Measurements from ENCODE around the gene ATAD3B.
"Not testable (repeated sequence)": the region's sequence is repeated elsewhere in the genome, so short reads cannot be mapped to it uniquely, and the experiment has no call there.

- TF ChIP-seq EZH2phosphoT487 (IDR thresholded peaks at IDR 0.05; ENCODE audit: insufficient read depth, low read depth); EZH2 (IDR thresholded peaks at IDR 0.05; ENCODE audit: insufficient read depth, poor library complexity, severe bottlenecking): not testable (repeated sequence)
Measured at GRCh38 chr1:1513675-1514074, 42.1 kb downstream of the ATAD3B start.
